C4-2B (cell line): ENCODE measurements around the gene NRXN3.

Experiments used
- H3K27ac ChIP-seq: fragments of 450-650 bp; 2 replicates; pipeline ENCODE4 v1.5.1; 2017
- ZFX ChIP-seq: fragments of 450-650 bp; IDR thresholded peaks from 2 replicates; pipeline ENCODE4 v1.6.1; 2017
- TF ChIP-seq, protein P1 (sequence below): fragments of 450-650 bp; conservative IDR thresholded peaks from 2 replicates; pipeline ENCODE4 v1.5.1; 2017; ENCODE audit warnings: mild to moderate bottlenecking

The NRXN3 gene

DNA sequence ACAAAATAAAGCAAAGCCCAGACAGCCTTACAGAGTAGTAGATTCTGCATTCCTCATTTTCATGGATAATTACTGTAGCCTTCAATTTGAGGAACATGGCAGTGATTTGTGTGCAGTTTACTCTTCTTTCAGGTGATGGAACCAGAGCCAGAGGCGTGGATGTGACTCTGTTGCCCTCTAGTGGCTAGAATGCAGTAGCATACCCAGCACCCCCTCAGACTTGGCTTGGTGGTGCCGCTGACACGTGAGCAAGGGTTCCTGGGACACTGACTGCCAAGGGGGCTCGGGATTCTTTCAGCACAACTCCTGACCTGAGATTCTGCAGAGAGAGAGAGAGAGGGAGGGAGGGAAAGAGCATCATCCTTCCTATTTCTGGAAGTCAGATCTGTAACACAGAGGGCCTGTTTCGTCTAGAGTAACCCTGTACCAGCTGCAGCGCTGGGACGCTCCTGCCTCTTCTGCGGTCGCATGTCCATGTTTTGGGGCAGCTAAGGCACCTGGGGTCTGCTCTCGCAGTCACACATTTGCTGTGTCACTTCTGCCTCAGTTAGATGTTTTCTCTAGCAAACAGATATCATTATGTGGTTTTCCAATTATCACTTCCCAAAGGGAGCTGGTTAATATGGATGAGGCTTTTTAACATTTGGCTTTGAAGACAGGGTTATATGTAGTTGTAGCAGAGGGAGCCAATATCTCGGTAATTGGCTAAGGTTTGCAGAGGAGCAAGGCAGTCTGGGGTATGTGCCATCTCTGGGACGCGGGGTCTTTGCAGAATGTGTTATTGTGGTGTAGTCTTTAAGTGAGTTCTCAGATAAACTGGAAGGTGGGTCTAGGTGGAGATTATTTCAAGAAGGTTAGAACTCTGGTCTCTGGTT lies 428.1 kb downstream of the NRXN3 start:
- no peak overlapping the region for H3K27ac ChIP-seq
- no peak for TF ChIP-seq ZFX
- TF ChIP-seq, protein P1, sequence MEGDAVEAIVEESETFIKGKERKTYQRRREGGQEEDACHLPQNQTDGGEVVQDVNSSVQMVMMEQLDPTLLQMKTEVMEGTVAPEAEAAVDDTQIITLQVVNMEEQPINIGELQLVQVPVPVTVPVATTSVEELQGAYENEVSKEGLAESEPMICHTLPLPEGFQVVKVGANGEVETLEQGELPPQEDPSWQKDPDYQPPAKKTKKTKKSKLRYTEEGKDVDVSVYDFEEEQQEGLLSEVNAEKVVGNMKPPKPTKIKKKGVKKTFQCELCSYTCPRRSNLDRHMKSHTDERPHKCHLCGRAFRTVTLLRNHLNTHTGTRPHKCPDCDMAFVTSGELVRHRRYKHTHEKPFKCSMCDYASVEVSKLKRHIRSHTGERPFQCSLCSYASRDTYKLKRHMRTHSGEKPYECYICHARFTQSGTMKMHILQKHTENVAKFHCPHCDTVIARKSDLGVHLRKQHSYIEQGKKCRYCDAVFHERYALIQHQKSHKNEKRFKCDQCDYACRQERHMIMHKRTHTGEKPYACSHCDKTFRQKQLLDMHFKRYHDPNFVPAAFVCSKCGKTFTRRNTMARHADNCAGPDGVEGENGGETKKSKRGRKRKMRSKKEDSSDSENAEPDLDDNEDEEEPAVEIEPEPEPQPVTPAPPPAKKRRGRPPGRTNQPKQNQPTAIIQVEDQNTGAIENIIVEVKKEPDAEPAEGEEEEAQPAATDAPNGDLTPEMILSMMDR = peak; percentile 96

- no peak overlapping the region for H3K27ac ChIP-seq
- TF ChIP-seq, protein P1 = no peak
- TF ChIP-seq ZFX = no peak
Measured at GRCh38 chr14:78605025-78605762, 435.0 kb downstream of the NRXN3 start.

DNA sequence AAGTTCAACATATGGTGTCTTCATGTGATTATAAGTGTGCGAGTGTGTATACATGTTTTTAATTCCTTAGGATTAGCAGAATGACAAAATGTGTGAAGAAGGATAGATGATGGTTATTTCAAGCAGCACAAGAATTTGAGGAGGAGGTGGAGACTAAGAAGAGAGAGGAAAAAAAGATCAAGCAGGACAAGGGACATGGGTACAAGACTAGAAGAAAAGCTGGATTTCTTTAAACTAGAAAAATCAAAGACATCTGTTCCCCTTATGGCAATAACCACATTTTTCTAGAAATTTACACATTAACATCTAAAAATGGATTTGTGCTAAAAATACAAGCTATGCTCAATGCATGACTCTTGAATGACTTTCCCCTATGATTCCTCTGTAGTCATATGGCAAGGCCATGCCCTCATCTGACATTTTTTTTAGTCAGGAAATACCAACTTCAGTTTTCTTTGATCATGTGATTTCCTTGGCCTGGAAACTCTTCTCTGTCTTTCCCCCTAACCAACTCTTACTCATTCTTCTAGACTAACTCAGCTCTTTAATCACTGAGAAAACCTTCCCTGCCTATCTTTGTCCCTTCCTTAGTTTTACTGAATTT lies 435.8 kb downstream of the NRXN3 start:
- H3K27ac ChIP-seq = no peak overlapping the region
- TF ChIP-seq ZFX = no peak
- TF ChIP-seq, protein P1 = no peak

GRCh38 chr14:78608998-78609787 lies 439.0 kb downstream of the NRXN3 start:
- TF ChIP-seq ZFX = no peak
- TF ChIP-seq, protein P1 = no peak
- no peak overlapping the region for H3K27ac ChIP-seq

GRCh38 chr14:78610994-78611393 lies 440.8 kb downstream of the NRXN3 start:
- TF ChIP-seq, protein P1 = no peak
- no peak for TF ChIP-seq ZFX
- no peak overlapping the region for H3K27ac ChIP-seq

- TF ChIP-seq, protein P1 = no peak
- no peak for TF ChIP-seq ZFX
- no peak overlapping the region for H3K27ac ChIP-seq
Measured at GRCh38 chr14:78611796-78612571, 441.8 kb downstream of the NRXN3 start.
